GM21786 (cell line): Measurements from ENCODE around the gene ANKRA2.

ENCODE experiments used
- ATAC-seq: cut with Tn5 transposase; IDR thresholded peaks from one replicate; pipeline ENCODE4 v1.9.1; 2021; ENCODE audit not compliant: unreplicated experiment

Gene ANKRA2

DNA sequence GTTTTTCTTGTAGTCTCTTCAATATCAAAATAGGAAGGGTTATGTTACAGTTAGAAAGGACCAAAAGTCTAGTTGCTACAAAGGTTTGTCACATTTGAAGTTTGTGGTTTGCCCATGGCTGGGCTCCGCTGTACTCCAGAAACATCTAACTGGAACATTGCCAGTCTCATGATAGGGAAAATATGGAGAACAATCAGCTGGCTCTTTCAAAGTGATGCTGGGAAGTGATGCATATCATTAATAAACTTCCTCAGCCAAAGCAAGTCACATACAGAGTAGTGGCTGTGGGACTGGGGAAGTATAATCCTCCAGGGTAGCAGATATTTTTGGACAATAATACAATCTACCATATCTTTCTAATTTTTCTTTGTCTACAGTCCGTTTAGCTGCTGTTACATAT, 58.4 kb downstream of the ANKRA2 start:
- ATAC-seq, result no peak

- no peak for ATAC-seq
Measured at GRCh38 chr5:73506459-73506955, 58.9 kb downstream of the ANKRA2 start.
